ENCODE measurements around the gene CSTB. TPM values are rescaled to one million over a fixed set of nuclear protein-coding genes. Genes with fewer than 3 reads are reported as not detected.

CSTB gene
- total and polyA plus RNA-seq, 2 donors (not counting 3 experiments of a cell fraction or from before 2014, with no cell fraction given), result 65.8 to 83.7 TPM

- ChIA-PET CTCF (interaction anchor here (0.9 kb wide), 1 partner anchor 22 kb away, joined by 3 read pairs; no protein-coding TSS in a partner anchor), POLR2A (no interaction called here)
- DNase-seq (ENCODE audit: low read depth, low spot score), result peak; percentile 32
- Histone ChIP-seq H3K27ac (ENCODE audit: insufficient read depth, low read depth, low read length) (peak overlapping the region; percentile 38), H3K4me2 (ENCODE audit: insufficient read depth, low read length) (no peak overlapping the region), H3K9me1 (replicated peaks; ENCODE audit: control insufficient read depth, extremely low read depth, insufficient read depth, low read length) (no peaks in the 10 kb centered on the region), H3K4me1 (ENCODE audit: control insufficient read depth, extremely low read depth, insufficient read depth, low read length) (peaks cover 7% of the 10 kb centered on the region), H3K36me3 (ENCODE audit: control insufficient read depth in 2 of 2, extremely low read depth in 1 of 2, insufficient read depth in 2 of 2, low read length in 2 of 2) (peaks cover 0 to 3% of the 10 kb centered on the region in 2 experiments), H4K20me1 (replicated peaks; ENCODE audit: control insufficient read depth, extremely low read depth, insufficient read depth, low read length) (no peaks in the 10 kb centered on the region), H2AFZ (ENCODE audit: low read depth, low read length) (peak overlapping the region; percentile 77), H3K27me3 (ENCODE audit: control insufficient read depth in 2 of 2, insufficient read depth in 2 of 2, low read length in 2 of 2) (no peaks in the 10 kb centered on the region), H3K79me2 (ENCODE audit: control insufficient read depth, insufficient read depth, low read length) (no peaks in the 10 kb centered on the region), H3K9me3 (replicated peaks; ENCODE audit: control insufficient read depth, insufficient read depth, low read length) (no peaks in the 10 kb centered on the region), H3K9ac (replicated peaks; ENCODE audit: extremely low read depth, insufficient read depth, low read length) (peak overlapping the region; percentile 34), H3K4me3 (replicated peaks in 1 of 3; ENCODE audit: insufficient read depth in 1 of 3, low read depth in 1 of 3, low read length in 3 of 3) (no peak overlapping the region)
- intact Hi-C loops (cut with micrococcal nuclease), result no loop called here
- dilution Hi-C loops (cut with MboI; ENCODE audit: extremely low pct_ligation_motif_present, low sequenced_read_pairs), result no loop called here
- FAIRE-seq, result peak; percentile 57
- no peak for TF ChIP-seq MYC (IDR thresholded peaks at IDR 0.05; ENCODE audit: low read depth, low read length)
- TF ChIP-seq POLR2A (IDR thresholded peaks at IDR 0.05; ENCODE audit: low read depth, low read length), result no peak
- no peak for TF ChIP-seq GATA2 (IDR thresholded peaks at IDR 0.05; ENCODE audit: insufficient read depth, insufficient read length, low read depth, low read length)
- TF ChIP-seq FOS (IDR thresholded peaks at IDR 0.05; ENCODE audit: borderline replicate concordance, insufficient read depth, low read length), result no peak
- no peak for TF ChIP-seq EZH2 (IDR thresholded peaks at IDR 0.05; ENCODE audit: borderline replicate concordance, low read depth, low read length, severe bottlenecking)
- no peak for TF ChIP-seq POLR2AphosphoS5 (IDR thresholded peaks at IDR 0.05; ENCODE audit: insufficient read depth, low read depth, low read length)
- TF ChIP-seq MAX (IDR thresholded peaks at IDR 0.05; ENCODE audit: insufficient read depth, insufficient read length), result no peak
- TF ChIP-seq JUN (IDR thresholded peaks at IDR 0.05; ENCODE audit: borderline replicate concordance, insufficient read depth, insufficient read length, low read depth), result no peak
- TF ChIP-seq CTCF (IDR thresholded peaks at IDR 0.05; ENCODE audit: extremely low read depth in 1 of 2, insufficient read depth in 1 of 2, low read depth in 1 of 2, low read length in 2 of 2), result no peak
- TSS peak; percentile 5 for BruUV-seq (replicated peaks)
Observed at GRCh38 chr21:43767984-43768867, 7.9 kb downstream of the CSTB start.
